ENCODE data around the gene C22orf39.

The C22orf39 gene

GRCh38 chr22:19419464-19420178 lies 27.9 kb downstream of the C22orf39 start:
- TF ChIP-seq USF1 (IDR thresholded peaks at IDR 0.05), result no peak

- TF ChIP-seq TAF1 (IDR thresholded peaks at IDR 0.05; ENCODE audit: low read depth) (no peak), MAX (IDR thresholded peaks at IDR 0.05) (no peak), ZBTB7A (IDR thresholded peaks at IDR 0.05; ENCODE audit: low read depth) (no peak), EGR1 (IDR thresholded peaks at IDR 0.05) (no peak), EP300 (IDR thresholded peaks at IDR 0.05; ENCODE audit: borderline replicate concordance) (no peak), YY1 (IDR thresholded peaks at IDR 0.05; ENCODE audit: low read depth) (no peak), FOXM1 (IDR thresholded peaks at IDR 0.05; ENCODE audit: borderline replicate concordance, low read depth) (no peak), NFIC (IDR thresholded peaks at IDR 0.05) (no peak), REST (IDR thresholded peaks at IDR 0.05; ENCODE audit: low read depth) (no peak), CEBPB (IDR thresholded peaks at IDR 0.05) (no peak), TEAD4 (IDR thresholded peaks at IDR 0.05) (no peak)
These were observed 28.4 kb downstream of the C22orf39 start for GRCh38 chr22:19419086-19419463.

- TF ChIP-seq NFIC (IDR thresholded peaks at IDR 0.05), result no peak
- no peak for TF ChIP-seq EGR1 (IDR thresholded peaks at IDR 0.05)
- no peak for TF ChIP-seq TCF12 (IDR thresholded peaks at IDR 0.05; ENCODE audit: low read depth)
- no peak for TF ChIP-seq ZBTB7A (IDR thresholded peaks at IDR 0.05; ENCODE audit: low read depth)
- no peak for TF ChIP-seq TAF1 (IDR thresholded peaks at IDR 0.05; ENCODE audit: low read depth)
- TF ChIP-seq TEAD4 (IDR thresholded peaks at IDR 0.05), result no peak
- no peak for TF ChIP-seq RAD21 (IDR thresholded peaks at IDR 0.05; ENCODE audit: low read depth)
- TF ChIP-seq MAX (IDR thresholded peaks at IDR 0.05), result no peak
- no peak for TF ChIP-seq EP300 (IDR thresholded peaks at IDR 0.05; ENCODE audit: borderline replicate concordance)
- TF ChIP-seq CEBPB (IDR thresholded peaks at IDR 0.05), result no peak
- TF ChIP-seq USF1 (IDR thresholded peaks at IDR 0.05), result no peak
- no peak for TF ChIP-seq REST (IDR thresholded peaks at IDR 0.05; ENCODE audit: low read depth)
- TF ChIP-seq FOXM1 (IDR thresholded peaks at IDR 0.05; ENCODE audit: borderline replicate concordance, low read depth), result no peak
- TF ChIP-seq CREB1 (IDR thresholded peaks at IDR 0.05; ENCODE audit: low read depth), result no peak
These were observed 34.6 kb downstream of the C22orf39 start for GRCh38 chr22:19412923-19413322.

- TF ChIP-seq EGR1 (IDR thresholded peaks at IDR 0.05) (no peak), REST (IDR thresholded peaks at IDR 0.05; ENCODE audit: low read depth) (no peak), FOXM1 (IDR thresholded peaks at IDR 0.05; ENCODE audit: borderline replicate concordance, low read depth) (no peak), TCF12 (IDR thresholded peaks at IDR 0.05; ENCODE audit: low read depth) (no peak), YY1 (IDR thresholded peaks at IDR 0.05; ENCODE audit: low read depth) (no peak), EP300 (IDR thresholded peaks at IDR 0.05; ENCODE audit: borderline replicate concordance) (no peak)
These were observed 35.0 kb downstream of the C22orf39 start for GRCh38 chr22:19412478-19412877.

- TF ChIP-seq FOXM1 (IDR thresholded peaks at IDR 0.05; ENCODE audit: borderline replicate concordance, low read depth) (no peak), RAD21 (IDR thresholded peaks at IDR 0.05; ENCODE audit: low read depth) (no peak), CREB1 (IDR thresholded peaks at IDR 0.05; ENCODE audit: low read depth) (no peak), TCF12 (IDR thresholded peaks at IDR 0.05; ENCODE audit: low read depth) (no peak), REST (IDR thresholded peaks at IDR 0.05; ENCODE audit: low read depth) (no peak), YY1 (IDR thresholded peaks at IDR 0.05; ENCODE audit: low read depth) (no peak)
These were observed 35.8 kb downstream of the C22orf39 start for GRCh38 chr22:19411690-19412045.

All from Ishikawa (cell line).